ENCODE measurements around the gene TACR1. TPM values are rescaled to one million over a fixed set of nuclear protein-coding genes. Genes with fewer than 3 reads are reported as not detected.

The TACR1 gene
- total RNA-seq, 1 experiment from 2014 or later: not detected

- DNase-seq (ENCODE audit: low spot score): peak; percentile 20
- H3K27ac ChIP-seq (ENCODE audit: low read depth, low read length, poor library complexity, severe bottlenecking): no peak overlapping the region
- no peaks in the 10 kb centered on the region for H3K9me3 ChIP-seq (ENCODE audit: low read depth, low read length, poor library complexity, severe bottlenecking)
- TF ChIP-seq CTCF (conservative IDR thresholded peaks at IDR 0.05; ENCODE audit: low read depth, low read length): peak; percentile 66
- TF ChIP-seq EZH2 (IDR thresholded peaks at IDR 0.05; ENCODE audit: borderline replicate concordance, low read depth, low read length, poor library complexity, severe bottlenecking): no peak
- H3K36me3 ChIP-seq (ENCODE audit: insufficient read depth, low read length, poor library complexity, severe bottlenecking): no peaks in the 10 kb centered on the region
- no peaks in the 10 kb centered on the region for H3K4me1 ChIP-seq (ENCODE audit: insufficient read depth, low read length, poor library complexity, severe bottlenecking)
- ChIA-PET POLR2A (ENCODE audit: low non-redundant PET) (no interaction called here), CTCF (no interaction called here)
- H3K4me3 ChIP-seq (ENCODE audit: low read depth, low read length, poor library complexity, severe bottlenecking): no peak overlapping the region
- intact Hi-C loops (cut with micrococcal nuclease; ENCODE audit: unreplicated experiment): loop anchor here (5.0 to 10.0 kb wide), 2 partner anchors 131 to 551 kb away; no protein-coding TSS in a partner anchor
- BruUV-seq (replicated peaks): no TSS peak
- no peaks in the 10 kb centered on the region for H3K27me3 ChIP-seq (replicated peaks; ENCODE audit: insufficient read depth, low read depth, low read length, poor library complexity)
Measured at GRCh38 chr2:75053484-75054112, 145.7 kb downstream of the TACR1 start.

GRCh38 chr2:75047992-75048625, 151.2 kb downstream of the TACR1 start:
- Histone ChIP-seq H3K4me3 (ENCODE audit: low read depth, low read length, poor library complexity, severe bottlenecking) (no peak overlapping the region), H3K4me1 (ENCODE audit: insufficient read depth, low read length, poor library complexity, severe bottlenecking) (peaks cover 6% of the 10 kb centered on the region), H3K27me3 (replicated peaks; ENCODE audit: insufficient read depth, low read depth, low read length, poor library complexity) (no peaks in the 10 kb centered on the region), H3K27ac (ENCODE audit: low read depth, low read length, poor library complexity, severe bottlenecking) (no peak overlapping the region), H3K9me3 (ENCODE audit: low read depth, low read length, poor library complexity, severe bottlenecking) (no peaks in the 10 kb centered on the region), H3K36me3 (ENCODE audit: insufficient read depth, low read length, poor library complexity, severe bottlenecking) (no peaks in the 10 kb centered on the region)
- ChIA-PET CTCF (no interaction called here), POLR2A (ENCODE audit: low non-redundant PET) (no interaction called here)
- BruUV-seq (replicated peaks): no TSS peak
- intact Hi-C loops (cut with micrococcal nuclease; ENCODE audit: unreplicated experiment): no loop called here
- no peak for TF ChIP-seq EZH2 (IDR thresholded peaks at IDR 0.05; ENCODE audit: borderline replicate concordance, low read depth, low read length, poor library complexity, severe bottlenecking)
- no peak for TF ChIP-seq CTCF (conservative IDR thresholded peaks at IDR 0.05; ENCODE audit: low read depth, low read length)
- DNase-seq (ENCODE audit: low spot score): peak; percentile 65

- no peaks in the 10 kb centered on the region for H3K27me3 ChIP-seq (replicated peaks; ENCODE audit: insufficient read depth, low read depth, low read length, poor library complexity)
- peaks cover 7% of the 10 kb centered on the region for H3K4me1 ChIP-seq (ENCODE audit: insufficient read depth, low read length, poor library complexity, severe bottlenecking)
- no peak overlapping the region for H3K4me3 ChIP-seq (ENCODE audit: low read depth, low read length, poor library complexity, severe bottlenecking)
- ChIA-PET POLR2A (ENCODE audit: low non-redundant PET) (no interaction called here), CTCF (no interaction called here)
- H3K27ac ChIP-seq (ENCODE audit: low read depth, low read length, poor library complexity, severe bottlenecking): no peak overlapping the region
- no peak for DNase-seq (ENCODE audit: low spot score)
- intact Hi-C loops (cut with micrococcal nuclease; ENCODE audit: unreplicated experiment): no loop called here
- H3K9me3 ChIP-seq (ENCODE audit: low read depth, low read length, poor library complexity, severe bottlenecking): no peaks in the 10 kb centered on the region
- TF ChIP-seq CTCF (conservative IDR thresholded peaks at IDR 0.05; ENCODE audit: low read depth, low read length) (no peak), EZH2 (IDR thresholded peaks at IDR 0.05; ENCODE audit: borderline replicate concordance, low read depth, low read length, poor library complexity, severe bottlenecking) (no peak)
- no TSS peak for BruUV-seq (replicated peaks)
- H3K36me3 ChIP-seq (ENCODE audit: insufficient read depth, low read length, poor library complexity, severe bottlenecking): no peaks in the 10 kb centered on the region
Measured at GRCh38 chr2:75047189-75047991, 151.9 kb downstream of the TACR1 start.

Measured in A673 (cell line).